Fibroblast of lung (primary cell): Measurements from ENCODE around the gene DLGAP1. TPM values are rescaled to one million over a fixed set of nuclear protein-coding genes. Genes with fewer than 3 reads are reported as not detected.
A peak's percentile ranks its signal among the peaks of the same experiment; 100 is the strongest.

Experiments used
- DNase-seq, 2 donors: peaks; one replicate each; pipeline versions ENCODE4 v3.0.0 to v3.0.0-alpha.2; 2010; ENCODE audit warnings: low read depth in 2 of 2
- H2AFZ ChIP-seq: 2 replicates; pipeline ENCODE4 v1.5.1; 2012; ENCODE audit warnings: low read length, control low read depth, inconsistent platforms
- H3K27ac ChIP-seq: 2 replicates; pipeline ENCODE4 v1.5.1; 2011; ENCODE audit warnings: low read length, control low read depth; ENCODE audit not compliant: insufficient read depth
- H3K27me3 ChIP-seq: 2 replicates; pipeline ENCODE4 v1.5.1; 2011; ENCODE audit warnings: mild to moderate bottlenecking, low read length; ENCODE audit not compliant: control insufficient read depth, insufficient read depth
- H3K36me3 ChIP-seq: 2 replicates; pipeline ENCODE4 v1.5.1; 2011; ENCODE audit warnings: low read length; ENCODE audit not compliant: control insufficient read depth, insufficient read depth
- H3K4me1 ChIP-seq: 2 replicates; pipeline ENCODE4 v1.5.1; 2011; ENCODE audit warnings: low read length; ENCODE audit not compliant: control insufficient read depth, insufficient read depth; ENCODE audit errors: extremely low read depth
- H3K4me2 ChIP-seq: 2 replicates; pipeline ENCODE4 v1.5.1; 2011; ENCODE audit warnings: low read length, control low read depth; ENCODE audit not compliant: insufficient read depth; ENCODE audit errors: extremely low read depth
- H3K4me3 ChIP-seq, 4 experiments: fragments of 200-600 bp in 1 of 4; sonication (generic) in 1 of 4; replicated peaks in 1 of 4; 2 replicates each; pipeline ENCODE4 v1.5.1; 2011 to 2016; ENCODE audit warnings: low read length in 4 of 4, low read depth in 3 of 4, mild to moderate bottlenecking in 3 of 4, control low read depth in 2 of 4, inconsistent platforms in 1 of 4, mixed read lengths in 1 of 4; ENCODE audit not compliant: insufficient read depth in 1 of 4; ENCODE audit errors: control extremely low read depth in 1 of 4
- H3K79me2 ChIP-seq: 2 replicates; pipeline ENCODE4 v1.5.1; 2012; ENCODE audit warnings: mild to moderate bottlenecking, low read length, inconsistent platforms; ENCODE audit not compliant: control insufficient read depth, insufficient read depth
- H3K9ac ChIP-seq: 2 replicates; pipeline ENCODE4 v1.5.1; 2011; ENCODE audit warnings: mild to moderate bottlenecking, low read length, control low read depth; ENCODE audit not compliant: insufficient read depth
- H3K9me3 ChIP-seq: 2 replicates; pipeline ENCODE4 v1.5.1; 2012; ENCODE audit warnings: low read depth, low read length; ENCODE audit not compliant: control insufficient read depth, insufficient read depth
- H4K20me1 ChIP-seq: 2 replicates; pipeline ENCODE4 v1.5.1; 2011; ENCODE audit warnings: low read length; ENCODE audit not compliant: control insufficient read depth, insufficient read depth; ENCODE audit errors: extremely low read depth
- CTCF ChIP-seq, 2 donors: IDR thresholded peaks in 1 of 2; conservative IDR thresholded peaks in 1 of 2; 1 replicate in 1 of 2; 2 replicates in 1 of 2; pipeline ENCODE4 v1.5.1; 2011 to 2012; ENCODE audit warnings: low read length in 2 of 2, control low read depth in 1 of 2, inconsistent platforms in 1 of 2, low read depth in 1 of 2, mild to moderate bottlenecking in 1 of 2
- EZH2 ChIP-seq: IDR thresholded peaks from 2 replicates; pipeline ENCODE4 v1.5.1; 2012; ENCODE audit warnings: low read length, control low read depth, mild to moderate bottlenecking; ENCODE audit errors: missing control alignments
- polyA plus RNA-seq, 2 donors: library from polyadenylated mRNA; depleted of rRNA in 1 of 2; stranded (reverse) in 1 of 2; unstranded in 1 of 2; fragments of >200 nt; gene quantifications; 2 replicates each; pipeline ENCODE4 v1.2.1, GENCODE V29; 2011 to 2012; ENCODE audit warnings: missing spikeins in 1 of 2
- total RNA-seq: library from RNA; depleted of rRNA; stranded (reverse); fragments of >200 nt; gene quantifications from 2 replicates; pipeline ENCODE4 v1.2.1, GENCODE V29; 2014

Gene DLGAP1
- total and polyA plus RNA-seq, 2 donors (not counting 1 experiment from before 2014, with no cell fraction given): 0.16 to 0.17 TPM

GRCh38 chr18:3796434-3796833 is 658.7 kb downstream of the DLGAP1 start:
- H3K4me1 ChIP-seq: peaks cover 6% of the 10 kb centered on the region
- no peaks in the 10 kb centered on the region for H3K9me3 ChIP-seq
- no peak overlapping the region for H3K4me3 ChIP-seq
- H3K27me3 ChIP-seq: no peaks in the 10 kb centered on the region
- H3K27ac ChIP-seq: no peak overlapping the region
- DNase-seq: no peak
- no peaks in the 10 kb centered on the region for H4K20me1 ChIP-seq
- H2AFZ ChIP-seq: no peak overlapping the region
- no peaks in the 10 kb centered on the region for H3K79me2 ChIP-seq
- TF ChIP-seq EZH2 (no peak), CTCF (conservative IDR thresholded peaks at IDR 0.05 in 1 of 2, IDR thresholded peaks at IDR 0.05 in 1 of 2; ENCODE audit: low read depth in 1 of 2, low read length in 2 of 2) (no peak)
- no peaks in the 10 kb centered on the region for H3K36me3 ChIP-seq
- H3K9ac ChIP-seq: no peak overlapping the region
- H3K4me2 ChIP-seq: no peak overlapping the region

GRCh38 chr18:3794537-3795348 is 660.4 kb downstream of the DLGAP1 start:
- Histone ChIP-seq H3K4me2 (no peak overlapping the region), H3K9me3 (no peaks in the 10 kb centered on the region), H4K20me1 (no peaks in the 10 kb centered on the region), H3K9ac (no peak overlapping the region), H3K27ac (peak overlapping the region; percentile 18), H3K4me1 (peaks cover 6% of the 10 kb centered on the region), H2AFZ (no peak overlapping the region), H3K27me3 (no peaks in the 10 kb centered on the region), H3K36me3 (no peaks in the 10 kb centered on the region), H3K4me3 (no peak overlapping the region), H3K79me2 (no peaks in the 10 kb centered on the region)
- TF ChIP-seq CTCF (conservative IDR thresholded peaks at IDR 0.05 in 1 of 2, IDR thresholded peaks at IDR 0.05 in 1 of 2; ENCODE audit: low read depth in 1 of 2, low read length in 2 of 2) (no peak), EZH2 (no peak)
- peak; percentile 96 to 98 for DNase-seq

- Histone ChIP-seq H3K27ac (no peak overlapping the region), H3K9ac (no peak overlapping the region), H3K4me2 (no peak overlapping the region), H3K4me3 (no peak overlapping the region), H3K36me3 (no peaks in the 10 kb centered on the region), H3K27me3 (no peaks in the 10 kb centered on the region), H3K79me2 (no peaks in the 10 kb centered on the region), H3K4me1 (peaks cover 6% of the 10 kb centered on the region), H2AFZ (no peak overlapping the region), H3K9me3 (no peaks in the 10 kb centered on the region), H4K20me1 (no peaks in the 10 kb centered on the region)
- DNase-seq: peak; percentile 58 to 85
- TF ChIP-seq CTCF (conservative IDR thresholded peaks at IDR 0.05 in 1 of 2, IDR thresholded peaks at IDR 0.05 in 1 of 2; ENCODE audit: low read depth in 1 of 2, low read length in 2 of 2) (no peak), EZH2 (no peak)
These were observed 661.6 kb downstream of the DLGAP1 start for GRCh38 chr18:3793545-3793944.
